Sigmoid colon (tissue), 7 donors: Measurements from ENCODE around the gene MRPL12. TPM values are rescaled to one million over a fixed set of nuclear protein-coding genes. Genes with fewer than 3 reads are reported as not detected.

Experiments
- DNase-seq: peaks from one replicate; pipeline ENCODE4 v3.0.0-alpha.2; 2019
- H3K27ac ChIP-seq, 4 donors: fragments of 200-600 bp; sonication (generic); one replicate each; pipeline ENCODE4 v1.5.1; 2016 to 2019; ENCODE audit warnings: mild to moderate bottlenecking in 1 of 4
- H3K27me3 ChIP-seq, 3 donors: fragments of 200-600 bp; sonication (generic); one replicate each; pipeline ENCODE4 v1.5.1; 2019; ENCODE audit warnings: mild to moderate bottlenecking in 1 of 3
- H3K36me3 ChIP-seq, 4 donors: fragments of 200-600 bp; sonication (generic); one replicate each; pipeline ENCODE4 v1.5.1; 2016 to 2019
- H3K4me1 ChIP-seq, 4 donors: fragments of 200-600 bp; sonication (generic); one replicate each; pipeline ENCODE4 v1.5.1; 2017 to 2019
- H3K4me3 ChIP-seq, 4 donors: fragments of 200-600 bp; sonication (generic); one replicate each; pipeline ENCODE4 v1.5.1; 2017 to 2019; ENCODE audit warnings: mild to moderate bottlenecking in 2 of 4, moderate library complexity in 1 of 4
- H3K9me3 ChIP-seq, 4 donors: fragments of 200-600 bp in 3 of 4; sonication (generic) in 3 of 4; one replicate each; pipeline versions ENCODE4 v1.5.1 to v1.6.1; 2013 to 2019
- CTCF ChIP-seq, 4 experiments: fragments of 450-650 bp in 3 of 4; fragments of 200-600 bp in 1 of 4; IDR thresholded peaks; one replicate each; pipeline ENCODE4 v1.5.1; 2016 to 2019; ENCODE audit warnings: antibody characterized with exemption in 4 of 4, mild to moderate bottlenecking in 3 of 4, moderate library complexity in 2 of 4
- EP300 ChIP-seq, 4 donors: sonication (generic); formaldehyde crosslinking; IDR thresholded peaks; one replicate each; pipeline ENCODE4 v1.6.1; 2017; ENCODE audit warnings: antibody characterized with exemption in 4 of 4
- POLR2A ChIP-seq, 2 donors: fragments of 450-650 bp; IDR thresholded peaks; one replicate each; pipeline ENCODE4 v1.6.1; 2016; ENCODE audit warnings: antibody characterized with exemption in 2 of 2, mild to moderate bottlenecking in 2 of 2, moderate library complexity in 2 of 2
- POLR2AphosphoS5 ChIP-seq, 4 donors: sonication (generic); formaldehyde crosslinking; IDR thresholded peaks; one replicate each; pipeline ENCODE4 v1.6.1; 2017; ENCODE audit warnings: antibody characterized with exemption in 4 of 4
- WGBS, 2 donors: extraction: QIAGEN DNeasy Blood & Tissue Kit; methylation state at CpG; one replicate each; pipeline ENCODE4 v1.1.7; 2013; 5-methylcytosine and 5-hydroxymethylcytosine counted together
- intact Hi-C: fragments of 100-400 bp; cut with DNase I; formaldehyde crosslinking; loops from one replicate; pipeline ENCODE4 v1.15.1; 2023
- polyA plus RNA-seq, 3 donors: library from polyadenylated mRNA; stranded (reverse); fragments of 200-250 nt; gene quantifications; one replicate each; pipeline ENCODE4 v1.2.3, GENCODE V29; 2013
- total RNA-seq, 4 donors: library from RNA; depleted of rRNA; stranded (reverse); fragments of >200 nt; gene quantifications; one replicate each; pipeline ENCODE4 v1.1.0, GENCODE V29; 2016
- donor health status: healthy with polysubstance abuse.
- donor health status: Bipolar disorder and iron deficiency.
- donor health status: healthy.

Gene MRPL12
- total and polyA plus RNA-seq, 7 donors: 31.0 to 258 (median 56.4) TPM

- WGBS, 2 donors: 60 to 84% methylated on average over 5 of the region's 5 CpGs
- Histone ChIP-seq H3K9me3 (no peaks in the 10 kb centered on the region), H3K4me1 (no peaks in the 10 kb centered on the region), H3K36me3 (no peaks in the 10 kb centered on the region), H3K4me3 (no peak overlapping the region), H3K27ac (no peak overlapping the region), H3K27me3 (peaks cover 0 to 15% (median 0%) of the 10 kb centered on the region in 3 donors)
- intact Hi-C loops: no loop called here
- no peak for DNase-seq
- TF ChIP-seq POLR2A (IDR thresholded peaks at IDR 0.05) (no peak), POLR2AphosphoS5 (IDR thresholded peaks at IDR 0.05) (no peak), CTCF (IDR thresholded peaks at IDR 0.05) (no peak), EP300 (IDR thresholded peaks at IDR 0.05) (no peak)
Observed at GRCh38 chr17:81659038-81659437, 44.1 kb upstream of the MRPL12 start.

- Histone ChIP-seq H3K27me3 (peaks cover 0 to under 1% (median 0%) of the 10 kb centered on the region in 3 donors), H3K4me3 (no peak overlapping the region), H3K36me3 (peaks cover 0 to 5% (median 0%) of the 10 kb centered on the region in 4 donors), H3K4me1 (peaks cover 0 to 6% (median 5%) of the 10 kb centered on the region in 4 donors), H3K9me3 (no peaks in the 10 kb centered on the region), H3K27ac (no peak overlapping the region)
- intact Hi-C loops: no loop called here
- 94% methylated on average over 9 of the region's 9 CpGs for WGBS, 2 donors
- TF ChIP-seq CTCF (IDR thresholded peaks at IDR 0.05) (no peak), POLR2A (IDR thresholded peaks at IDR 0.05) (no peak), EP300 (IDR thresholded peaks at IDR 0.05) (no peak), POLR2AphosphoS5 (IDR thresholded peaks at IDR 0.05) (no peak)
- DNase-seq: no peak
Observed at GRCh38 chr17:81660441-81660840, 42.7 kb upstream of the MRPL12 start.

- no peaks in the 10 kb centered on the region for H3K27me3 ChIP-seq
- no peak overlapping the region for H3K4me3 ChIP-seq
- H3K36me3 ChIP-seq: peaks cover 0 to 5% (median 0%) of the 10 kb centered on the region in 4 donors
Observed at GRCh38 chr17:81662002-81662401, 41.2 kb upstream of the MRPL12 start.

GRCh38 chr17:81664051-81664470, 39.1 kb upstream of the MRPL12 start:
- intact Hi-C loops: no loop called here

More at GRCh38 chr17:81662002-81662401, 41.2 kb upstream of the MRPL12 start:
- DNase-seq: no peak
- H3K27ac ChIP-seq: no peak overlapping the region
- no peaks in the 10 kb centered on the region for H3K9me3 ChIP-seq
- TF ChIP-seq CTCF (IDR thresholded peaks at IDR 0.05) (no peak), POLR2AphosphoS5 (IDR thresholded peaks at IDR 0.05) (no peak), EP300 (IDR thresholded peaks at IDR 0.05) (no peak), POLR2A (IDR thresholded peaks at IDR 0.05) (no peak)
- WGBS, 2 donors: 92 to 94% methylated on average over 4 of the region's 4 CpGs
- H3K4me1 ChIP-seq: peaks cover 0 to 14% (median 12%) of the 10 kb centered on the region in 4 donors
- intact Hi-C loops: no loop called here

More at GRCh38 chr17:81664051-81664470, 39.1 kb upstream of the MRPL12 start:
- Histone ChIP-seq H3K4me1 (peaks cover 0 to 27% (median 26%) of the 10 kb centered on the region in 4 donors), H3K36me3 (peaks cover 0 to 8% (median 0%) of the 10 kb centered on the region in 4 donors), H3K9me3 (no peaks in the 10 kb centered on the region), H3K27me3 (no peaks in the 10 kb centered on the region), H3K27ac (no peak overlapping the region), H3K4me3 (no peak overlapping the region)
- DNase-seq: no peak
- 73 to 90% methylated on average over 7 of the region's 7 CpGs for WGBS, 2 donors
- TF ChIP-seq POLR2AphosphoS5 (IDR thresholded peaks at IDR 0.05): no peak
- no peak for TF ChIP-seq POLR2A (IDR thresholded peaks at IDR 0.05)
- no peak for TF ChIP-seq CTCF (IDR thresholded peaks at IDR 0.05)
- TF ChIP-seq EP300 (IDR thresholded peaks at IDR 0.05): no peak
